ENCODE results near the gene SOX21.
"Not testable (repeated sequence)": the region's sequence is repeated elsewhere in the genome, so short reads cannot be mapped to it uniquely, and the experiment has no call there.

SOX21 gene

DNA sequence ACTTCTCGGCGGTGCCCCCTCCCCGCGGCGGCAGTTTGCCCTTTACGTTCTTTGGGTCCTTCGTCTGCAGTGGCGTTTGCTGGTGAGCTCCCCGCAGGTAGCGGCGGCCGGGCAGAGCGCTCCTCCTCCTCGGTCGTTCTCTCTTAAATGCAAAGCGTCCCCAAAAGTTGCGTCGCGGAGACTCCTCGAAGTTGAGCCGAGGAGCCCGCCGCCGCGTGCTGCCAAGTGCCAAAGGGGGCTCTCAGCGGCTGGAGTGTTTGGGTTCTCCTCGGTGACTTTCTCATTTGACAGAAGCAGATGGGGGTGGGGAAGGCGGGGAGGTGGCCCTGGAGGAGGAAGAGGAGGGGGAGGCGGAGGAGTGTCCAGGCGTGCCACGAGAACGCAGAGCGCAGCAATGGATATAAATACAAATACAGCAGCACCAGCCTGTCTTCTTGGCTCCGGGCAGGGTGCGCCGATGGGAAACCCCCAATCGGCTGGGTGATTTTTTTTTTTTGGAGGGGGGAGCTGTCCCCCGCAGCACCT, at the start of gene SOX21:
Gene SOX21, minus strand, starts transcription at position 259 of the 525 bp plus-strand sequence. CDS start 496 bp downstream, outside the sequence.
- DNase-seq: no peak

GRCh38 chr13:94761407-94761806, 49.1 kb upstream of the SOX21 start:
- no peak for DNase-seq

DNA sequence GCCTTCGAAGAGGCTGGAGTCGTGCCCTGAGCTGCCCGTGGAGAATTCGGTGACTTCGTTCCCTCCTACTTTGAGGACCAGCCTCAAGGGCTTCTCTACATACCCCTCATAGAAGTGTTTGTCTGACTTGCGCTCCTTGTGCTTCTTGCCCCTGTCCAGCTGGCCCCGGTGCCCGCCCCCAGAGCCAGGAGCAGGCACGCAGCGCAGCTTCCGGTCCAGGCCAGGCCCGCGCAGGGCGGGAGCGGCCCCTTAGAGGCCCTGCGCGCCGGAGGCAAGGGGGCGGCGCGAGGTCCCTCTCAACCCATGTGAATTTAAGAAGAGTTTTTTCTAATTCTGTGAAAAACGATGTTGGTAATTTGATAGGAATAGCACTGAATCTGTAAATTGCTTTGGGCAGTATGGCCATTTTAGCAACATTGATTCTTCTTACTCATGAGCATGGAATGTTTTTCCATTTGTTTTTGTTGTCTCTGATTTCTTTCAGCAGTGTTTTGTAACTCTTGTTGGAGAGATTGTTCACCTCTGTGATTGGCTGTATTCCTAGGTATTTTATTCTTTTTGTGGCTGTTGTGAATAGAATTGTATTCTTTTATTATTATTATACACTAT, 46.9 kb upstream of the SOX21 start:
- DNase-seq: no peak

- no peak for DNase-seq
These were observed 46.2 kb upstream of the SOX21 start for GRCh38 chr13:94758436-94758960.

DNA sequence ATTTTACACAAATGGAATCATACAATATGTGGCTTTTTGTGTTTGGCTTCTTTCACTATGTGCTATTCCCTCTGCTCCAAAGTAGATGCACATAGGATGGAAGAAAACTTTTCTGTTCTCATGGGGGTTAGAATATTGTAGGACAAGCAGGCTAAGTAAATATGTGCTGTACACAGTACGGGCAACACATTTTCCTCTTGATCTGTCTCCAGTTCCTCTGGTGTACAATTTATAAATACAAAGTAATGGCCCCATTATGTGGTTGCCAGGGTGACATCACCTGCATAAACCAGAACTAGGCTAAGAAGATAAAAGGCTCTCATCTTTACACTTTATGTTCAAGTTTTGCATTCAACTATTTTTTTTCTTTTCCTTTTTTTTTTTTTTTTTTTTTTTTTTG, 41.0 kb upstream of the SOX21 start:
- DNase-seq: no peak

- no peak for DNase-seq
These were observed 36.8 kb upstream of the SOX21 start for GRCh38 chr13:94749162-94749561.

DNA sequence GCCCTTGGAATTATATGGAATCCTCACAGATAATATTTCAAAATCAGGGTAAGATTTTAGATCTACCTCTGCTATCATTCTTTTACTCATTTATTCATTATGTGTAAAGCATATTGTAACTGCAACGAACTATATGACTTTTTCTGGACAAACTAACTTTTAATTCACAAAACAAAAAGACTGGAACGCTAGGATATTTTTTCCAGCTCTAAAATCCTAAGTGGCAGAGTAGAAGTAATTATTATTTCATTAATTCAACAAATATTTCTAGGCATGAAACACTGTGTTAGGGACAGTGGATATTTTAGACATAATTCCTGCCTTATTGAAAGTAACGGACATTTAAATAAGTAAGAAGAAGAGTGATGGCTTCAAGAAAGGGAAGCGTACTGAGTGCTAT, 26.9 kb upstream of the SOX21 start:
- DNase-seq: no peak

DNA sequence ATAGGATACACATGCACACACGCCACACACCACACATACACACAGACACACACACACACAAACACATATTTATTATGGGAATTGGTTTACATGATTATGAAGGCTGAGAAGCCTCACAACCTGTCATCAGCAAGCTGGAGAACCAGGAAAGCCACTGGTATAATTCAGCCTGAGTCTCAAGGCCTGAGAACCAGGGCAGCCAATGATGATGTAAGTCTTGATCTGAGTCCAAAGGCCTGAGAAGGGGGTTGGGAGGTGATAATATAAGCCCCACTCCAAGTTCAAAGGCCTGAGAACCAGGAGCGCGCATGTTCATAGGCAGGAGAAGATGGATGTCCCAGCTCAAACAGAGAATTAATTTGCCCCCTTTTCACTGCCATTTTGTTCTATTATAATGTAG, 18.7 kb upstream of the SOX21 start:
- no peak for DNase-seq

DNA sequence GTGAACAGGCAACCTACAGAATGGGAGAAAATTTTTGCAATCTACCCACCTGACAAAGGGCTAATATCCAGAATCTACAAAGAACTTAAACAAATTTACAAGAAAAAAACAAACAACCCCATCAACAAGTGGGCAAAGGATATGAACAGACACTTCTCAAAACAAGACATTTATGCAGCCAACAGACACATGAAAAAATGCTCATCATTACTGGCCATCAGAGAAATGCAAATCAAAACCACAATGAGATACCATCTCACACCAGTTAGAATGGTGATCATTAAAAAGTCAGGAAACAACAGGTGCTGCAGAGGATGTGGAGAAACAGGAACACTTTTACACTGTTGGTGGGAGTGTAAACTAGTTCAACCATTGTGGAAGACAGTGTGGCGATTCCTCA, 17.6 kb upstream of the SOX21 start:
- not testable (repeated sequence) for DNase-seq

GRCh38 chr13:94726425-94726824, 14.1 kb upstream of the SOX21 start:
- no peak for DNase-seq

DNA sequence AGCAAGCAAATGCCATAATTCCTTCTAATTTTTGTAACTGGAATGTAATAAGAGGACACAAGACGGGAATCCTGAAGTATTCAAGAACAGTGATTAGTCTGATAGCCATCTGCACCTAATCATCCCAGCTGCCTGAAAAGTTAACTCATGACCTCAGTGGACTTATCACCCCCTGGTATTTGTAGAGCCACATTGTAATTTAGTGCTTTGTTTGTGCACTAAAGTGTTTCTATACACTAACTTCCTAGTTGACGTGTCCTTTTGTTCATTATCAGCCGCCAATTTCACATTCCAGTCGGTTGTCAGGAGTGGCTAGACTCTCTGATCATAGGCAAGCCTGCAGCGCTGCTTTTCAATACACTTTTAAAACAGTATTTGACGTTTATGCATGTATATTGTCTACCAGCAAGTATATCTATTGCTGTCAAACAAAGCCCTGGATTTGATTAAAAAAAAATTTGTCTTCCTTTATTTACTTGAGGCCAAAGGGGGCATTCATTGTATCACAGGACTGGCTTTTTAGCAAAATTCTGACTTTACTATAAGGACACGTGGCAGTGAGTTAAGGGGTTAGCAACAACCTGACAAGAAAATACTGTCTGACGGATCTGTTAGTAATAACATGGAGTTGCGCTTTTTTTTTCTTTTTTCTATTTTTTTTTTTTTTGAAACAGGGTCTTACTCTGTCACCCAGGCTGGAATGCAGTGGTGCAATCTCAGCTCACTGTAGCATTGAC, 10.4 kb upstream of the SOX21 start:
- DNase-seq: no peak

GRCh38 chr13:94718697-94719096, 6.4 kb upstream of the SOX21 start:
- DNase-seq: not testable (repeated sequence)

GRCh38 chr13:94717916-94718315, 5.6 kb upstream of the SOX21 start:
- DNase-seq: no peak

- DNase-seq: no peak
These were observed 3.7 kb upstream of the SOX21 start for GRCh38 chr13:94716016-94716415.

DNA sequence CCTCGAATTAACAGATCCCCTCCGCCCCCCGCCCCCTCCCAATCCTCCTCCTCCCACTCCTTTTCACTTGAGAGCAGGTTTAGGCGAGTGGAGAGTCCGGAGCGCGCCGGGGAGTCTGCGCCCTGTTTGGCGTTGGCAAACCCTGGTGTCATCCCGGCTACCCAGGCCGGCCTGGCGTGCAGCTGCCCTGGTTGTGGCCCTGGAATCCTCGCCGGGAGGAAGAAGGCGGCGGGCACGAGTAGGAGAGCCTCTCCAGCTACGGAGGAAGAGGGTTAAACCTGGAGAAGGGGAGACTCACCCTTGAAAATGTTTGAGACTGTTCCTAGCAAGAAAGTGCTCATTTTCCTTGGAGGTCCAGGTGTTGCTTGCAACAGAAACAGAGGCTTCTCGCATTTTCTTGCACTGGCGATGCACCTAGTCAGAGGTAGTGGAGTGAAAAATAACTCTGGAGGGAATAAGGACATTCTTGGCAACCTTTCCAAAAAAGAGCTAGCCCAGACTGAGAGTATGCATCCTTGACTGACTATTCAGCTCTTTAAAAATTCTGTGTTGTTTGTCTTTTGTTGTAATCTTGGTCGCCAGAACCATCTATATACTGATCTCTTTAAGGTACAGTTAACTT, 1.3 kb upstream of the SOX21 start:
- no peak for DNase-seq

- no peak for DNase-seq
These were observed 641 bp upstream of the SOX21 start for GRCh38 chr13:94712812-94713560.

- DNase-seq: peak in 1 of 2 experiments; percentile 18
These were observed 621 bp downstream of the SOX21 start for GRCh38 chr13:94711561-94712286.

DNA sequence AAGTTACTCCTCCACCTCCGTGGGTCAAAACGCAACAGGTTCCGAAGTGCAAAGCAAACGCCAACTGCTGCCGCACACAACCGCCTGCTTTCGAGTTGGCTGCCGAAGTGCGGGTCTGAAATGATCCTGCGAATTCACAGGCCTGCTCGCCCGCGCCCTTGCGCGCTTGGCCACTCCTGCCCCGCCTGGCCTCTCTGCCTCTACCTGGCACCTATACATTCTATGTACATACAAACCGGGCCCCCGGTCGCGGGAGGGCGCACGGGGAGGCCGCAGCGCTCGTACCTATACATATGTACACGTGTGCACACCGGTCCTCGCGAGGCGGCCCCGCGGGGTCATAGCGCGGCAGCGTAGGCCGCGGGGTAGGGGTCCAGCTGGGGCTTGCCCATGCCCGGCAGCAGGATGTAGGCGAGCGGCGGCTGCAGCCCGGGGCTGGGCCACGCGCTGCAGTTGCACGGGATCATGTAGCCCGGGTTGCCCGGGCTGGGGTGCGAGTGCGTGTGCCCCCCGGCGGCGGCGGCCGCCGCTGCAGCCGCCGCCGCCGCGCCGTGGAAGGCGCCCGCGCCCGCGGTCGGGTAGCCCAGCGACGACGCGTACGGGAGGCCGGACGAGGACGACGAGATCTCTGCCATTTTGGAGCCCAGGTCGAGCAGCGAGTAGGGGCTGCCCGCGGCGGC, 1.3 kb downstream of the SOX21 start:
- peak in 1 of 2 experiments; percentile 15 for DNase-seq

- no peak for DNase-seq
These were observed 2.1 kb downstream of the SOX21 start for GRCh38 chr13:94710065-94710781.

DNA sequence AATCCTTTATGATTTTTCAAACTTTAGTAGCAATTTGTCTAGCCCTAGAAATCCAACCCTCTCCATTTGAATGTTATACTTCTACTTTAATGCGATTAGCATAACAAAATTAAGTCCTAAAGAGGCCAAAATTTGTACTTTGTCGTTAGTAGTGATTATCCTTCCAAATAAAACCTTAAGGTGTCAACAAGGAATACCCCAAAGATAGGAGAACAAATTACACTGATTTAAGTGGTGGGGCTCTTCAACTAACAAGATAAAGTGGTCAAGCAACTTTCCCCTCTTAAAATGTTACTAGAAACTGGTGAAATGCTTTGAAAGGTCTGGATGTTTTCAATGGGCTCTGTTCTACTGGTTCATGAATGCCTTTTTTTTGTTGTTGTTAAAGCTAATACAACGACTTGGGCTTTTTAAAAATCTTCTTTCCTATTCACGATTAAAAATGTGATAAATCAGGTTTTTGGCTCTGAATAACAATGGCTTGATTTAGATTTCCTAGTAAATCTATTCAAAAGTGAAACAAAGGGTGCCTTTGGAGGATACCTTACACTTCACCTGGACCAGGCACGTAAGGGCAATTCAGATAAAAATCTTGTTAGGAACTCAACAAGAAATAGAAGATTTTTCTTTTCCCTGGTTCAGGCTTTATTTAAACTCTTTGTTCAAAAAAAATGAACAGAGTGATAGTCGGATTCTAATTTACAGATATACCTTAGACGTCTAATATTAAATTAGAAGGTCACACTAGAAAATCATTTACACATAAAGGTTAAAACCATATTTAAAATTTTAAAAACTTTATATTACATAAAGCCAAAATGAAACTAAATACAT, 3.1 kb downstream of the SOX21 start:
- no peak for DNase-seq

All from stimulated activated CD4-positive, alpha-beta T cell treated with anti-CD3 and anti-CD28 coated beads, Interleukin-4, amount 100 ng/mL, for 4 hours (primary cell).